ENCODE data around the gene C1QTNF4.

The C1QTNF4 gene

GRCh38 chr11:47541070-47541469 lies 53.1 kb downstream of the C1QTNF4 start:
- peaks cover 3% of the 10 kb centered on the region for H3K36me3 Mint-ChIP-seq
- peaks cover 66% of the 10 kb centered on the region for H3K4me1 Mint-ChIP-seq (ENCODE audit: low read depth)
- H3K9me3 Mint-ChIP-seq (ENCODE audit: low read depth), result no peaks in the 10 kb centered on the region
- H3K27ac Mint-ChIP-seq, result peak overlapping the region; percentile 77
- H3K27me3 Mint-ChIP-seq, result no peaks in the 10 kb centered on the region
- peak overlapping the region; percentile 60 for H3K4me3 Mint-ChIP-seq

GRCh38 chr11:47539681-47540039 lies 54.6 kb downstream of the C1QTNF4 start:
- Mint-ChIP-seq H3K27me3 (no peaks in the 10 kb centered on the region), H3K36me3 (peaks cover 3% of the 10 kb centered on the region), H3K4me3 (peak overlapping the region; percentile 60), H3K9me3 (ENCODE audit: low read depth) (no peaks in the 10 kb centered on the region), H3K27ac (peak overlapping the region; percentile 77), H3K4me1 (ENCODE audit: low read depth) (peaks cover 66% of the 10 kb centered on the region)

All from activated naive CD8-positive, alpha-beta T cell (primary cell).